HCT116 (cell line): ENCODE data around the gene TMEM132E. TPM values are rescaled to one million over a fixed set of nuclear protein-coding genes. Genes with fewer than 3 reads are reported as not detected.

Source experiments
- ATAC-seq: fragments of 200-7000 bp; cut with Tn5 transposase; 2 replicates; pipeline ENCODE4 v1.9.1; 2020; ENCODE audit warnings: mild to moderate bottlenecking, moderate library complexity
- BruUV-seq: library from RNA; stranded (reverse); fragments of 400-500 nt; replicated peaks from 2 replicates; lab custom pipeline; 2021; lab: Mats Ljungman, UMichigan
- CTCF ChIA-PET: fragments of 300-600 bp; sonication (Branson Sonifier 250); formaldehyde crosslinking; loops from one replicate; lab custom pipeline; 2021; ENCODE audit warnings: antibody characterized with exemption; lab: Charles Lee
- POLR2A ChIA-PET: fragments of 300-600, 350-600 bp; sonication (Branson Sonifier 250); formaldehyde crosslinking; loops from one replicate; lab custom pipeline; 2021; ENCODE audit warnings: antibody characterized with exemption; lab: Charles Lee
- RAD21 ChIA-PET, 2 experiments: fragments of 300-600 bp; sonication (Branson Sonifier 250); formaldehyde crosslinking; loops; one replicate each; lab custom pipeline; 2023; ENCODE audit warnings: low total read pairs in 2 of 2; ENCODE audit not compliant: uncharacterized antibody in 2 of 2, unreplicated experiment in 2 of 2, low non-redundant PET in 1 of 2; lab: Charles Lee
- DNase-seq: peaks from one replicate; pipeline ENCODE4 v3.0.0-alpha.2; 2010; ENCODE audit warnings: low read depth, low spot score
- H2AFZ ChIP-seq: fragments of 200-600 bp; shearing (Covaris generic), sonication (generic); 2 replicates; pipeline ENCODE4 v1.6.1; 2017; ENCODE audit warnings: low read depth, mixed run types, mixed read lengths, antibody characterized with exemption, low read length; ENCODE audit not compliant: poor library complexity, severe bottlenecking
- H3K27ac ChIP-seq: 2 replicates; pipeline ENCODE4 v1.5.1; 2012; ENCODE audit warnings: low read depth, low read length
- H3K27me3 ChIP-seq: fragments of 200-600 bp; sonication (generic); 2 replicates; pipeline ENCODE4 v1.6.1; 2016; ENCODE audit warnings: mixed run types, low read length, mixed read lengths; ENCODE audit not compliant: insufficient read depth
- H3K36me3 ChIP-seq, 2 experiments: fragments of 200-500 bp in 1 of 2; fragments of 200-600 bp in 1 of 2; sonication (Bioruptor generic) in 1 of 2; sonication (generic) in 1 of 2; 2 replicates each; pipeline versions ENCODE4 v1.5.1 to v1.6.1; 2014 to 2016; ENCODE audit warnings: low read length in 2 of 2, inconsistent platforms in 1 of 2, mixed read lengths in 1 of 2, mixed run types in 1 of 2; ENCODE audit not compliant: insufficient read depth in 2 of 2, control insufficient read depth in 1 of 2
- H3K4me1 ChIP-seq, 2 experiments: fragments of 200-600 bp in 1 of 2; sonication (generic) in 1 of 2; 2 replicates each; pipeline versions ENCODE4 v1.5.1 to v1.6.1; 2012 to 2017; ENCODE audit warnings: low read length in 2 of 2, inconsistent platforms in 1 of 2, mild to moderate bottlenecking in 1 of 2, mixed read lengths in 1 of 2, mixed run types in 1 of 2, moderate library complexity in 1 of 2; ENCODE audit not compliant: insufficient read depth in 2 of 2, control insufficient read depth in 1 of 2
- H3K4me2 ChIP-seq: fragments of 200-600 bp; sonication (generic); 2 replicates; pipeline ENCODE4 v1.6.1; 2017; ENCODE audit warnings: mixed run types, low read length, mixed read lengths
- H3K4me3 ChIP-seq, 2 experiments: fragments of 200-600 bp in 1 of 2; sonication (generic) in 1 of 2; replicated peaks in 1 of 2; 2 replicates each; pipeline ENCODE4 v1.5.1; 2011 to 2016; ENCODE audit warnings: low read length in 2 of 2, control low read depth in 1 of 2, low read depth in 1 of 2, mild to moderate bottlenecking in 1 of 2, mixed read lengths in 1 of 2, mixed run types in 1 of 2
- H3K79me2 ChIP-seq: fragments of 200-600 bp; sonication (generic); 2 replicates; pipeline ENCODE4 v1.6.1; 2017; ENCODE audit warnings: mild to moderate bottlenecking, mixed run types, low read length, moderate library complexity, mixed read lengths; ENCODE audit not compliant: insufficient read depth
- H3K9ac ChIP-seq: fragments of 200-600 bp; sonication (generic); 2 replicates; pipeline ENCODE4 v1.6.1; 2016; ENCODE audit warnings: low read length, mixed read lengths
- H3K9me2 ChIP-seq: fragments of 200-600 bp; sonication (generic), shearing (Covaris generic); 2 replicates; pipeline ENCODE4 v1.6.1; 2017; ENCODE audit warnings: mixed run types, mild to moderate bottlenecking, moderate library complexity; ENCODE audit not compliant: insufficient read depth
- H3K9me3 ChIP-seq, 2 experiments: fragments of 200-500 bp in 1 of 2; fragments of 200-600 bp in 1 of 2; sonication (Bioruptor generic) in 1 of 2; sonication (generic) in 1 of 2; 2 replicates each; pipeline ENCODE4 v1.6.1; 2014 to 2017; ENCODE audit warnings: low read length in 2 of 2, mixed read lengths in 2 of 2, inconsistent platforms in 1 of 2, low read depth in 1 of 2, mild to moderate bottlenecking in 1 of 2, mixed run types in 1 of 2, moderate library complexity in 1 of 2; ENCODE audit not compliant: control insufficient read depth in 1 of 2, insufficient read depth in 1 of 2
- H4K20me1 ChIP-seq: fragments of 200-600 bp; sonication (generic), shearing (Covaris generic); 2 replicates; pipeline ENCODE4 v1.6.1; 2017; ENCODE audit warnings: mixed run types, mild to moderate bottlenecking, moderate library complexity; ENCODE audit not compliant: insufficient read depth
- CBX3 ChIP-seq: IDR thresholded peaks from 2 replicates; pipeline ENCODE4 v1.6.1; 2012; ENCODE audit warnings: low read depth
- CEBPB ChIP-seq: IDR thresholded peaks from 2 replicates; pipeline ENCODE4 v1.6.1; 2012; ENCODE audit warnings: low read depth
- ELF1 ChIP-seq: IDR thresholded peaks from 2 replicates; pipeline ENCODE4 v1.6.1; 2012; ENCODE audit warnings: low read depth, borderline replicate concordance
- EZH2 ChIP-seq: fragments of 200-600 bp; sonication (generic); IDR thresholded peaks from 2 replicates; pipeline ENCODE4 v1.6.1; 2017; ENCODE audit warnings: antibody characterized with exemption, mixed run types
- EZH2phosphoT487 ChIP-seq: fragments of 200-600 bp; IDR thresholded peaks from 2 replicates; pipeline ENCODE4 v1.6.1; 2018; ENCODE audit warnings: antibody characterized with exemption, borderline replicate concordance
- FOSL1 ChIP-seq: IDR thresholded peaks from 2 replicates; pipeline ENCODE4 v1.6.1; 2012; ENCODE audit warnings: low read depth
- JUND ChIP-seq: IDR thresholded peaks from 2 replicates; pipeline ENCODE4 v1.6.1; 2012
- POLR2A ChIP-seq: IDR thresholded peaks from 2 replicates; pipeline ENCODE4 v1.7.0; 2011; ENCODE audit warnings: borderline replicate concordance; ENCODE audit not compliant: insufficient read depth, insufficient read length; ENCODE audit errors: extremely low read depth
- POLR2AphosphoS5 ChIP-seq: IDR thresholded peaks from 2 replicates; pipeline ENCODE4 v1.6.1; 2011; ENCODE audit warnings: mild to moderate bottlenecking, low read depth, low read length, moderate library complexity
- RAD21 ChIP-seq: IDR thresholded peaks from 2 replicates; pipeline ENCODE4 v1.6.1; 2012; ENCODE audit warnings: low read depth, mild to moderate bottlenecking
- SIN3A ChIP-seq: IDR thresholded peaks from 2 replicates; pipeline ENCODE4 v1.6.1; 2012; ENCODE audit warnings: low read depth
- SP1 ChIP-seq: IDR thresholded peaks from 2 replicates; pipeline ENCODE4 v1.6.1; 2012; ENCODE audit warnings: low read depth
- SRF ChIP-seq: IDR thresholded peaks from 2 replicates; pipeline ENCODE4 v1.6.1; 2012; ENCODE audit warnings: low read depth
- TCF7L2 ChIP-seq: IDR thresholded peaks from 2 replicates; pipeline ENCODE4 v1.7.0; 2011; ENCODE audit warnings: borderline replicate concordance, inconsistent platforms; ENCODE audit not compliant: insufficient read depth, insufficient read length; ENCODE audit errors: extremely low read depth
- ZNF274 ChIP-seq: fragments of 200-500 bp; sonication (Bioruptor generic); IDR thresholded peaks from 2 replicates; pipeline ENCODE4 v1.6.1; 2014; ENCODE audit warnings: mild to moderate bottlenecking, low read depth, low read length, inconsistent platforms
- intact Hi-C: fragments of 100-400 bp; cut with micrococcal nuclease; formaldehyde crosslinking; loops from 2 replicates; pipeline ENCODE4 v1.10.0; 2022
- total RNA-seq: library from RNA; stranded (reverse); gene quantifications from one replicate; pipeline ENCODE4 v1.2.1, GENCODE V29; 2021; ENCODE audit not compliant: unreplicated experiment
- TF ChIP-seq, protein P1 (sequence below): IDR thresholded peaks from 2 replicates; pipeline ENCODE4 v1.6.1; 2011; ENCODE audit warnings: mild to moderate bottlenecking, low read length, moderate library complexity; ENCODE audit not compliant: insufficient replicate concordance; ENCODE audit errors: extremely low read depth
- TF ChIP-seq, protein P2 (sequence below), 3 experiments: fragments of 200-600 bp in 1 of 3; sonication (generic) in 1 of 3; IDR thresholded peaks in 2 of 3; conservative IDR thresholded peaks in 1 of 3; 2 replicates each; pipeline ENCODE4 v1.5.1; 2012 to 2017; ENCODE audit warnings: low read depth in 2 of 3, low read length in 2 of 3, antibody characterized with exemption in 1 of 3, borderline replicate concordance in 1 of 3, control low read depth in 1 of 3, mild to moderate bottlenecking in 1 of 3, mixed read lengths in 1 of 3, mixed run types in 1 of 3, moderate library complexity in 1 of 3; ENCODE audit not compliant: insufficient read depth in 1 of 3
- TF ChIP-seq, protein P3 (sequence below): IDR thresholded peaks from 2 replicates; pipeline ENCODE4 v1.6.1; 2012
- TF ChIP-seq, protein P4 (sequence below): IDR thresholded peaks from 2 replicates; pipeline ENCODE4 v1.6.1; 2012; ENCODE audit warnings: low read depth

Gene TMEM132E
- total RNA-seq, 1 experiment from 2014 or later = not detected

DNA sequence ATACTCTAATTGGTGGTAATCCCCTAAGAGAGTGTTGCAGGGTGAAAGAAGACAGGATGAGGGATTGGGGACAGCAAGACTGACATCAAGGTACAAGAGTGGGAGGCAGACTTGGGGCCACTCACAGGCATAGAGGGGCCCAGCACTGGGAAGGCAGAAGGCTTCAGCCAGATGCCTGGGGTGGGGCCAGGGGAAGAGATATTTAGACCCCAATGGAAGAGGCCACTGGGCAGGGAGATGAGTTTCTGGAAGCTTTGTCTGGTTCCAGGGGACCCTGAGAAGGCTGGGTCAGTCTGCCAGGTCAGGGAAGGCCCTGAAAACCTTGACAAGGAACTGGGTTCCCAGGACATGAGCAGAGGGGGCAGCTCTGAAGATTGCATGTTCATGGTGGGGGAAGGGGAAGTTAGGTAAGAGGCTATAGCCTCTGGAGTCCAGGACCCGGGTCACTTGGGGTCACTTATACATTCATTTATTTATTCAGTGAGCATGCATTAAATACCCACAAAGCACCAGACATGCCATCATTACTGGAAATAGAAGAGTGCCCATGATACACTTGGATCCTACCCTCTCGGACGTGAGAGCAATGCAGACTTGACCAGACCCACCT, 92.9 kb downstream of the TMEM132E start:
- CTCF ChIA-PET = no interaction called here
- BruUV-seq = no TSS peak
- Histone ChIP-seq H3K4me1 (no peaks in the 10 kb centered on the region), H4K20me1 (no peaks in the 10 kb centered on the region), H3K36me3 (no peaks in the 10 kb centered on the region), H3K27me3 (peaks cover 43% of the 10 kb centered on the region), H3K79me2 (no peaks in the 10 kb centered on the region), H3K27ac (no peak overlapping the region), H3K9me2 (no peaks in the 10 kb centered on the region), H3K4me2 (no peak overlapping the region), H2AFZ (no peak overlapping the region), H3K9ac (no peak overlapping the region), H3K4me3 (no peak overlapping the region), H3K9me3 (no peaks in the 10 kb centered on the region)
- intact Hi-C loops = no loop called here
- POLR2A ChIA-PET = no interaction called here
- DNase-seq = no peak
- RAD21 ChIA-PET = no interaction called here
- TF ChIP-seq, protein P1, sequence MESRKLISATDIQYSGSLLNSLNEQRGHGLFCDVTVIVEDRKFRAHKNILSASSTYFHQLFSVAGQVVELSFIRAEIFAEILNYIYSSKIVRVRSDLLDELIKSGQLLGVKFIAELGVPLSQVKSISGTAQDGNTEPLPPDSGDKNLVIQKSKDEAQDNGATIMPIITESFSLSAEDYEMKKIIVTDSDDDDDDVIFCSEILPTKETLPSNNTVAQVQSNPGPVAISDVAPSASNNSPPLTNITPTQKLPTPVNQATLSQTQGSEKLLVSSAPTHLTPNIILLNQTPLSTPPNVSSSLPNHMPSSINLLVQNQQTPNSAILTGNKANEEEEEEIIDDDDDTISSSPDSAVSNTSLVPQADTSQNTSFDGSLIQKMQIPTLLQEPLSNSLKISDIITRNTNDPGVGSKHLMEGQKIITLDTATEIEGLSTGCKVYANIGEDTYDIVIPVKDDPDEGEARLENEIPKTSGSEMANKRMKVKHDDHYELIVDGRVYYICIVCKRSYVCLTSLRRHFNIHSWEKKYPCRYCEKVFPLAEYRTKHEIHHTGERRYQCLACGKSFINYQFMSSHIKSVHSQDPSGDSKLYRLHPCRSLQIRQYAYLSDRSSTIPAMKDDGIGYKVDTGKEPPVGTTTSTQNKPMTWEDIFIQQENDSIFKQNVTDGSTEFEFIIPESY = no peak
- TF ChIP-seq RAD21 = no peak
- no peak for TF ChIP-seq EZH2
- TF ChIP-seq, protein P2, sequence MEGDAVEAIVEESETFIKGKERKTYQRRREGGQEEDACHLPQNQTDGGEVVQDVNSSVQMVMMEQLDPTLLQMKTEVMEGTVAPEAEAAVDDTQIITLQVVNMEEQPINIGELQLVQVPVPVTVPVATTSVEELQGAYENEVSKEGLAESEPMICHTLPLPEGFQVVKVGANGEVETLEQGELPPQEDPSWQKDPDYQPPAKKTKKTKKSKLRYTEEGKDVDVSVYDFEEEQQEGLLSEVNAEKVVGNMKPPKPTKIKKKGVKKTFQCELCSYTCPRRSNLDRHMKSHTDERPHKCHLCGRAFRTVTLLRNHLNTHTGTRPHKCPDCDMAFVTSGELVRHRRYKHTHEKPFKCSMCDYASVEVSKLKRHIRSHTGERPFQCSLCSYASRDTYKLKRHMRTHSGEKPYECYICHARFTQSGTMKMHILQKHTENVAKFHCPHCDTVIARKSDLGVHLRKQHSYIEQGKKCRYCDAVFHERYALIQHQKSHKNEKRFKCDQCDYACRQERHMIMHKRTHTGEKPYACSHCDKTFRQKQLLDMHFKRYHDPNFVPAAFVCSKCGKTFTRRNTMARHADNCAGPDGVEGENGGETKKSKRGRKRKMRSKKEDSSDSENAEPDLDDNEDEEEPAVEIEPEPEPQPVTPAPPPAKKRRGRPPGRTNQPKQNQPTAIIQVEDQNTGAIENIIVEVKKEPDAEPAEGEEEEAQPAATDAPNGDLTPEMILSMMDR (IDR thresholded peaks at IDR 0.05 in 2 of 3, conservative IDR thresholded peaks at IDR 0.05 in 1 of 3; ENCODE audit: borderline replicate concordance in 1 of 3, insufficient read depth in 1 of 3, low read depth in 2 of 3, low read length in 2 of 3) = no peak
- no peak for TF ChIP-seq JUND
- TF ChIP-seq SRF = no peak
- TF ChIP-seq, protein P3, sequence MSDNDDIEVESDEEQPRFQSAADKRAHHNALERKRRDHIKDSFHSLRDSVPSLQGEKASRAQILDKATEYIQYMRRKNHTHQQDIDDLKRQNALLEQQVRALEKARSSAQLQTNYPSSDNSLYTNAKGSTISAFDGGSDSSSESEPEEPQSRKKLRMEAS = no peak
- TF ChIP-seq POLR2A = no peak
- TF ChIP-seq SIN3A = no peak
- no peak for TF ChIP-seq TCF7L2
- no peak for TF ChIP-seq POLR2AphosphoS5
- TF ChIP-seq FOSL1 = no peak
- TF ChIP-seq CEBPB = no peak
- TF ChIP-seq EZH2phosphoT487 = no peak
- no peak for TF ChIP-seq SP1
- no peak for TF ChIP-seq ZNF274
- TF ChIP-seq ELF1 = no peak
- TF ChIP-seq, protein P4, sequence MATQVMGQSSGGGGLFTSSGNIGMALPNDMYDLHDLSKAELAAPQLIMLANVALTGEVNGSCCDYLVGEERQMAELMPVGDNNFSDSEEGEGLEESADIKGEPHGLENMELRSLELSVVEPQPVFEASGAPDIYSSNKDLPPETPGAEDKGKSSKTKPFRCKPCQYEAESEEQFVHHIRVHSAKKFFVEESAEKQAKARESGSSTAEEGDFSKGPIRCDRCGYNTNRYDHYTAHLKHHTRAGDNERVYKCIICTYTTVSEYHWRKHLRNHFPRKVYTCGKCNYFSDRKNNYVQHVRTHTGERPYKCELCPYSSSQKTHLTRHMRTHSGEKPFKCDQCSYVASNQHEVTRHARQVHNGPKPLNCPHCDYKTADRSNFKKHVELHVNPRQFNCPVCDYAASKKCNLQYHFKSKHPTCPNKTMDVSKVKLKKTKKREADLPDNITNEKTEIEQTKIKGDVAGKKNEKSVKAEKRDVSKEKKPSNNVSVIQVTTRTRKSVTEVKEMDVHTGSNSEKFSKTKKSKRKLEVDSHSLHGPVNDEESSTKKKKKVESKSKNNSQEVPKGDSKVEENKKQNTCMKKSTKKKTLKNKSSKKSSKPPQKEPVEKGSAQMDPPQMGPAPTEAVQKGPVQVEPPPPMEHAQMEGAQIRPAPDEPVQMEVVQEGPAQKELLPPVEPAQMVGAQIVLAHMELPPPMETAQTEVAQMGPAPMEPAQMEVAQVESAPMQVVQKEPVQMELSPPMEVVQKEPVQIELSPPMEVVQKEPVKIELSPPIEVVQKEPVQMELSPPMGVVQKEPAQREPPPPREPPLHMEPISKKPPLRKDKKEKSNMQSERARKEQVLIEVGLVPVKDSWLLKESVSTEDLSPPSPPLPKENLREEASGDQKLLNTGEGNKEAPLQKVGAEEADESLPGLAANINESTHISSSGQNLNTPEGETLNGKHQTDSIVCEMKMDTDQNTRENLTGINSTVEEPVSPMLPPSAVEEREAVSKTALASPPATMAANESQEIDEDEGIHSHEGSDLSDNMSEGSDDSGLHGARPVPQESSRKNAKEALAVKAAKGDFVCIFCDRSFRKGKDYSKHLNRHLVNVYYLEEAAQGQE = no peak
- TF ChIP-seq CBX3 = no peak
- no peak for ATAC-seq
